H1 (cell line): Measurements from ENCODE around the gene NTS. TPM values are rescaled to one million over a fixed set of nuclear protein-coding genes. Genes with fewer than 3 reads are reported as not detected.

ENCODE experiments used
- CTCF ChIA-PET: fragments of 300-600 bp; sonication (Branson Sonifier 250); formaldehyde crosslinking; loops from one replicate; lab custom pipeline; 2021; ENCODE audit not compliant: partially characterized antibody; lab: Charles Lee
- POLR2A ChIA-PET: fragments of 300-600 bp; sonication (Branson Sonifier 250); formaldehyde crosslinking; loops from one replicate; lab custom pipeline; 2021; ENCODE audit warnings: inconsistent platforms; ENCODE audit not compliant: partially characterized antibody; lab: Charles Lee
- DNase-seq, 2 experiments: peaks; one replicate each; pipeline versions ENCODE4 v3.0.0 to v3.0.0-alpha.2; 2010 to 2022; ENCODE audit warnings: low spot score in 2 of 2, low read depth in 1 of 2, mixed read lengths in 1 of 2
- FAIRE-seq: peaks from 2 replicates; lab custom pipeline; 2011; peaks lifted over from hg19 to GRCh38; lab: Jason Lieb, UNC
- H2AFZ ChIP-seq: 2 replicates; pipeline ENCODE4 v1.8.1; 2012; ENCODE audit warnings: low read length, inconsistent platforms
- H2AK5ac ChIP-seq: 2 replicates; pipeline ENCODE4 v1.6.1; 2013; ENCODE audit warnings: low read depth, low read length
- H2BK120ac ChIP-seq: replicated peaks from 2 replicates; pipeline ENCODE3; 2013; ENCODE audit warnings: low read depth, low read length, inconsistent platforms
- H2BK12ac ChIP-seq: 2 replicates; pipeline ENCODE4 v1.6.1; 2013; ENCODE audit warnings: low read depth, low read length
- H2BK15ac ChIP-seq: 2 replicates; pipeline ENCODE4 v1.6.1; 2013; ENCODE audit warnings: low read length
- H2BK20ac ChIP-seq: 2 replicates; pipeline ENCODE4 v1.6.1; 2013; ENCODE audit warnings: low read length
- H2BK5ac ChIP-seq: 2 replicates; pipeline ENCODE4 v1.6.1; 2013; ENCODE audit warnings: low read depth, low read length
- H3K14ac ChIP-seq: 2 replicates; pipeline ENCODE4 v1.6.1; 2013; ENCODE audit warnings: inconsistent platforms; ENCODE audit not compliant: insufficient read length
- H3K18ac ChIP-seq: 2 replicates; pipeline ENCODE4 v1.6.1; 2013; ENCODE audit warnings: low read length; ENCODE audit errors: extremely low read depth
- H3K23ac ChIP-seq: 2 replicates; pipeline ENCODE4 v1.6.1; 2013; ENCODE audit warnings: inconsistent platforms; ENCODE audit not compliant: insufficient read length
- H3K23me2 ChIP-seq: 2 replicates; pipeline ENCODE4 v1.6.1; 2013; ENCODE audit warnings: low read depth, low read length
- H3K27ac ChIP-seq: 2 replicates; pipeline ENCODE4 v1.6.1; 2011; ENCODE audit warnings: low read depth, low read length, inconsistent platforms
- H3K27me3 ChIP-seq, 4 experiments: replicated peaks in 1 of 4; 1 replicate in 1 of 4; 2 replicates in 3 of 4; pipeline versions ENCODE4 v1.6.1 to v1.8.1; 2011 to 2013; ENCODE audit warnings: low read length in 3 of 4, mild to moderate bottlenecking in 3 of 4, inconsistent platforms in 2 of 4, mixed read lengths in 2 of 4, moderate library complexity in 1 of 4; ENCODE audit not compliant: control insufficient read depth in 3 of 4, insufficient read depth in 3 of 4; ENCODE audit errors: extremely low read depth in 1 of 4
- H3K36me3 ChIP-seq, 4 experiments: 2 replicates each; pipeline versions ENCODE4 v1.6.1 to v1.8.1; 2011 to 2013; ENCODE audit warnings: mild to moderate bottlenecking in 4 of 4, low read length in 3 of 4, moderate library complexity in 2 of 4, control low read depth in 1 of 4, inconsistent platforms in 1 of 4; ENCODE audit not compliant: insufficient read depth in 4 of 4, control insufficient read depth in 2 of 4
- H3K4ac ChIP-seq: replicated peaks from 2 replicates; pipeline ENCODE3; 2013; ENCODE audit warnings: low read length, low read depth, mixed read lengths, inconsistent platforms; ENCODE audit not compliant: insufficient read length
- H3K4me1 ChIP-seq, 4 experiments: replicated peaks in 1 of 4; 1 replicate in 1 of 4; 2 replicates in 3 of 4; pipeline versions ENCODE4 v1.6.1 to v1.8.1; 2011 to 2013; ENCODE audit warnings: low read length in 3 of 4, inconsistent platforms in 2 of 4, mixed read lengths in 1 of 4; ENCODE audit not compliant: insufficient read depth in 4 of 4, control insufficient read depth in 3 of 4
- H3K4me2 ChIP-seq, 2 experiments: 2 replicates each; pipeline versions ENCODE4 v1.6.1 to v1.8.1; 2011 to 2013; ENCODE audit warnings: low read depth in 2 of 2, low read length in 2 of 2, control low read depth in 1 of 2, inconsistent platforms in 1 of 2, mild to moderate bottlenecking in 1 of 2; ENCODE audit not compliant: insufficient read depth in 1 of 2
- H3K4me3 ChIP-seq, 4 experiments: fragments of 200-600, 300-600 bp in 1 of 4; sonication (generic), shearing (Covaris generic), sonication (Bioruptor Twin) in 1 of 4; 2 replicates each; pipeline versions ENCODE4 v1.5.1 to v1.8.1; 2011 to 2016; ENCODE audit warnings: low read length in 4 of 4, low read depth in 3 of 4, control low read depth in 2 of 4, inconsistent platforms in 2 of 4, mild to moderate bottlenecking in 2 of 4, mixed read lengths in 1 of 4, moderate library complexity in 1 of 4; ENCODE audit not compliant: insufficient read depth in 2 of 4; ENCODE audit errors: extremely low read depth in 1 of 4
- H3K56ac ChIP-seq: replicated peaks from 2 replicates; pipeline ENCODE3; 2013; ENCODE audit warnings: low read depth, mild to moderate bottlenecking, mixed read lengths, low read length, inconsistent platforms; ENCODE audit not compliant: insufficient read length
- H3K79me1 ChIP-seq: 2 replicates; pipeline ENCODE4 v1.6.1; 2013; ENCODE audit warnings: low read depth, low read length, control low read depth
- H3K79me2 ChIP-seq, 2 experiments: 2 replicates each; pipeline versions ENCODE4 v1.6.1 to v1.8.1; 2012 to 2013; ENCODE audit warnings: low read length in 2 of 2, mild to moderate bottlenecking in 2 of 2, inconsistent platforms in 1 of 2; ENCODE audit not compliant: insufficient read depth in 2 of 2, control insufficient read depth in 1 of 2
- H3K9ac ChIP-seq, 4 experiments: replicated peaks in 1 of 4; 1 replicate in 1 of 4; 2 replicates in 3 of 4; pipeline versions ENCODE4 v1.6.1 to v1.8.1; 2011 to 2013; ENCODE audit warnings: low read depth in 3 of 4, low read length in 3 of 4, control low read depth in 2 of 4, mild to moderate bottlenecking in 2 of 4, moderate library complexity in 2 of 4, inconsistent platforms in 1 of 4; ENCODE audit errors: extremely low read depth in 1 of 4
- H3K9me3 ChIP-seq, 2 experiments: 2 replicates each; pipeline versions ENCODE4 v1.6.1 to v1.8.1; 2012 to 2013; ENCODE audit warnings: mild to moderate bottlenecking in 2 of 2, moderate library complexity in 2 of 2, control low read depth in 1 of 2, inconsistent platforms in 1 of 2, low read depth in 1 of 2, low read length in 1 of 2, mixed read lengths in 1 of 2; ENCODE audit not compliant: insufficient read depth in 2 of 2
- H4K20me1 ChIP-seq, 2 experiments: replicated peaks in 1 of 2; 2 replicates each; pipeline versions ENCODE3 to v1.8.1; 2011 to 2013; ENCODE audit warnings: inconsistent platforms in 2 of 2, low read length in 2 of 2, mild to moderate bottlenecking in 1 of 2; ENCODE audit not compliant: insufficient read depth in 2 of 2, control insufficient read depth in 1 of 2
- H4K5ac ChIP-seq: 2 replicates; pipeline ENCODE4 v1.6.1; 2013; ENCODE audit warnings: low read length, low read depth, mixed read lengths, inconsistent platforms; ENCODE audit not compliant: insufficient read length
- H4K8ac ChIP-seq: 2 replicates; pipeline ENCODE4 v1.8.0; 2013; ENCODE audit warnings: mild to moderate bottlenecking, moderate library complexity, low read length, inconsistent platforms; ENCODE audit not compliant: insufficient read depth; ENCODE audit errors: extremely low read depth
- H4K91ac ChIP-seq: replicated peaks from 2 replicates; pipeline ENCODE3; 2013; ENCODE audit warnings: low read length, mixed read lengths, inconsistent platforms; ENCODE audit not compliant: insufficient read length
- CBX8 ChIP-seq: fragments of 300-800, 300-1000 bp; sonication (generic); IDR thresholded peaks from 2 replicates; pipeline ENCODE4 v1.7.1; 2016; ENCODE audit warnings: low read depth, low read length, borderline replicate concordance
- CEBPB ChIP-seq: IDR thresholded peaks from 2 replicates; pipeline ENCODE4 v1.6.1; 2012; ENCODE audit warnings: low read depth, low read length
- JUND ChIP-seq: IDR thresholded peaks from 2 replicates; pipeline ENCODE4 v1.6.1; 2011; ENCODE audit warnings: mild to moderate bottlenecking, improper control_type of control experiment, low read length
- KDM4A ChIP-seq: IDR thresholded peaks from one replicate; pipeline ENCODE4 v1.7.1; 2012; ENCODE audit warnings: low read depth, mild to moderate bottlenecking, moderate library complexity, low read length, inconsistent platforms; ENCODE audit not compliant: severe bottlenecking
- PHF8 ChIP-seq: fragments of 200-600 bp; sonication (generic); conservative IDR thresholded peaks from 2 replicates; pipeline ENCODE4 v1.7.1; 2012; ENCODE audit warnings: low read depth, mild to moderate bottlenecking, inconsistent platforms, low read length, moderate library complexity
- RNF2 ChIP-seq: fragments of 200-900, 300-1000 bp; sonication (generic); IDR thresholded peaks from 2 replicates; pipeline ENCODE4 v1.7.1; 2016; ENCODE audit warnings: borderline replicate concordance, low read depth, mild to moderate bottlenecking, antibody characterized with exemption, low read length; ENCODE audit not compliant: poor library complexity, severe bottlenecking; ENCODE audit errors: missing control alignments
- SAP30 ChIP-seq: fragments of 300-600 bp; sonication (generic); IDR thresholded peaks from 2 replicates; pipeline ENCODE4 v1.7.1; 2012; ENCODE audit warnings: low read length, moderate library complexity, mild to moderate bottlenecking, inconsistent platforms; ENCODE audit not compliant: insufficient read depth, insufficient replicate concordance
- SIRT6 ChIP-seq: IDR thresholded peaks from one replicate; pipeline ENCODE4 v1.7.1; 2012; ENCODE audit warnings: low read length, inconsistent platforms
- SIX5 ChIP-seq: IDR thresholded peaks from 2 replicates; pipeline ENCODE4 v1.6.1; 2011; ENCODE audit warnings: mild to moderate bottlenecking, low read depth, low read length
- SRF ChIP-seq: IDR thresholded peaks from 2 replicates; pipeline ENCODE4 v1.6.1; 2011; ENCODE audit warnings: mild to moderate bottlenecking, low read depth, low read length, moderate library complexity
- TEAD4 ChIP-seq: IDR thresholded peaks from 2 replicates; pipeline ENCODE4 v1.6.1; 2012; ENCODE audit warnings: low read depth, low read length, inconsistent platforms, mixed read lengths
- WGBS, 2 experiments: shearing (Covaris generic) in 1 of 2; methylation state at CpG; one replicate each; pipeline versions ENCODE4 v1.1.6 to v1.1.7; 2013 to 2015; ENCODE audit warnings: low lambda C conversion rate in 2 of 2, mixed read lengths in 2 of 2, inconsistent platforms in 1 of 2, low coverage in 1 of 2, missing lambda C conversion rate in 1 of 2; ENCODE audit not compliant: insufficient replicate concordance in 2 of 2, insufficient coverage in 1 of 2, insufficient read length in 1 of 2; ENCODE audit errors: extremely low coverage in 1 of 2, missing lambda C conversion rate in 1 of 2; 5-methylcytosine and 5-hydroxymethylcytosine counted together
- polyA plus RNA-seq, 7 experiments: library from polyadenylated mRNA; depleted of rRNA in 3 of 7; stranded (reverse) in 5 of 7; unstranded in 2 of 7; fragments of >200 nt in 5 of 7; fragments of 200-250 nt in 2 of 7; gene quantifications; 1 replicate in 5 of 7; 2 replicates in 1 of 7; 4 replicates in 1 of 7; pipeline versions ENCODE4 v1.2.1 to v1.2.3, GENCODE V29; 2011 to 2013; ENCODE audit warnings: missing spikeins in 2 of 7, mixed read lengths in 2 of 7
- total RNA-seq: library from RNA; stranded (reverse); fragmentation: NEBNext Ultra II Directional; extraction: Animal tissue kit (Norgen Biotek cat#: 25700); gene quantifications from 2 replicates; pipeline ENCODE4 v1.2.1, GENCODE V29; 2021
- TF ChIP-seq, protein P1 (sequence below): IDR thresholded peaks from 2 replicates; pipeline ENCODE4 v1.6.1; 2012; ENCODE audit warnings: inconsistent platforms
- TF ChIP-seq, protein P2 (sequence below): IDR thresholded peaks from 2 replicates; pipeline ENCODE4 v1.6.1; 2012; ENCODE audit warnings: inconsistent platforms

NTS gene
- total and polyA plus RNA-seq, 2 of the 8 experiments (the other 6 are each of a cell fraction or from before 2014, with no cell fraction given) = 17.0 to 36.6 TPM

DNA sequence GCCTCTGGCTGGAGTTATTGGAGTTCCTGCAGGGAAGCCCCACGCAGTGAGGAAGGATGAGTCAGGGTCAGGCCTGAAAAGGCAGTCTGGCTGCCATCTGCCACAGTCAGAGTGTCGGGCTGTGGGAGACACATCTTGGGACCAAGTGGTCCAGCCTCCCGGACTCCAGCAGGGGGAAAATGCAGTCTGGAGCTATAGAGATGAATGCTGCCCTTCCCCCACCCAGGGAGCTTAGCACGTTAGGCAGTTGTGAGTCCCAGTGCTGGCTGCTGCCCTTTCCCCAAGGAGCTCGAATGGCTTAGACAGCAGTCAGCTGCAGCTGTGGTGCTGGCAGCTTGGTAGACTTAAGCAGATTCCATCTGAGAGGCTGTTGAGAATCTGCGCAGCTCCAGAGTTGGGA is 8.2 kb upstream of the NTS start:
- H3K79me1 ChIP-seq = no peaks in the 10 kb centered on the region
- no peak overlapping the region for H2BK15ac ChIP-seq
- peak overlapping the region; percentile 80 for H4K91ac ChIP-seq
- H3K4me3 ChIP-seq = no peak overlapping the region
- peak overlapping the region; percentile 24; the same call in 1 of the 2 replicates for H3K18ac ChIP-seq
- no peak overlapping the region for H3K9ac ChIP-seq
- H2BK120ac ChIP-seq = no peak overlapping the region
- H3K9me3 ChIP-seq = no peaks in the 10 kb centered on the region
- no peaks in the 10 kb centered on the region for H3K79me2 ChIP-seq
- no peaks in the 10 kb centered on the region for H4K20me1 ChIP-seq
- peak overlapping the region; percentile 18; the same call in 1 of the 2 replicates for H2BK5ac ChIP-seq
- H3K27me3 ChIP-seq = no peaks in the 10 kb centered on the region
- H3K4ac ChIP-seq = no peak overlapping the region
- WGBS, 2 experiments = 81% methylated on average over 5 of the region's 6 CpGs; no CpG with 5 or more reads in 1 of the 2 experiments
- DNase-seq (no peak), FAIRE-seq (no peak)
- H3K56ac ChIP-seq = no peak overlapping the region
- H3K23ac ChIP-seq = no peak overlapping the region
- no peak overlapping the region for H2BK20ac ChIP-seq
- no peak overlapping the region for H2AK5ac ChIP-seq
- H3K36me3 ChIP-seq = no peaks in the 10 kb centered on the region
- 0 out of 2 replicates have a peak overlapping the region, but pooled peaks have one; percentile 28 for H4K8ac ChIP-seq
- CTCF ChIA-PET = interaction anchor here (0.6 to 4.2 kb wide), 37 partner anchors 11 to 714 kb away, joined by 3 to 58 read pairs (median 4); partner anchors contain the start of gene RASSF9
- no peak overlapping the region for H2BK12ac ChIP-seq
- POLR2A ChIA-PET = no interaction called here
- H3K4me2 ChIP-seq = no peak overlapping the region
- H2AFZ ChIP-seq = peak overlapping the region; percentile 82; the same call in 1 of the 2 replicates
- H3K4me1 ChIP-seq = peaks cover 0 to 2% (median 0%) of the 10 kb centered on the region in 4 experiments; a peak in 1 of 7 replicates
- no peak overlapping the region for H3K14ac ChIP-seq
- H3K27ac ChIP-seq = no peak overlapping the region
- no peak overlapping the region for H4K5ac ChIP-seq
- no peaks in the 10 kb centered on the region for H3K23me2 ChIP-seq
- no peak for TF ChIP-seq JUND
- TF ChIP-seq SIX5 = no peak
- TF ChIP-seq, protein P1, sequence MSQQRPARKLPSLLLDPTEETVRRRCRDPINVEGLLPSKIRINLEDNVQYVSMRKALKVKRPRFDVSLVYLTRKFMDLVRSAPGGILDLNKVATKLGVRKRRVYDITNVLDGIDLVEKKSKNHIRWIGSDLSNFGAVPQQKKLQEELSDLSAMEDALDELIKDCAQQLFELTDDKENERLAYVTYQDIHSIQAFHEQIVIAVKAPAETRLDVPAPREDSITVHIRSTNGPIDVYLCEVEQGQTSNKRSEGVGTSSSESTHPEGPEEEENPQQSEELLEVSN = no peak
- no peak for TF ChIP-seq CBX8
- TF ChIP-seq KDM4A = no peak
- no peak for TF ChIP-seq RNF2
- no peak for TF ChIP-seq SIRT6
- TF ChIP-seq, protein P2, sequence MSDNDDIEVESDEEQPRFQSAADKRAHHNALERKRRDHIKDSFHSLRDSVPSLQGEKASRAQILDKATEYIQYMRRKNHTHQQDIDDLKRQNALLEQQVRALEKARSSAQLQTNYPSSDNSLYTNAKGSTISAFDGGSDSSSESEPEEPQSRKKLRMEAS = no peak
- TF ChIP-seq CEBPB = no peak
- no peak for TF ChIP-seq SRF
- no peak for TF ChIP-seq SAP30
- TF ChIP-seq PHF8 = no peak
- TF ChIP-seq TEAD4 = no peak
